Measurements from ENCODE around the gene RNF8.

RNF8 gene

DNA sequence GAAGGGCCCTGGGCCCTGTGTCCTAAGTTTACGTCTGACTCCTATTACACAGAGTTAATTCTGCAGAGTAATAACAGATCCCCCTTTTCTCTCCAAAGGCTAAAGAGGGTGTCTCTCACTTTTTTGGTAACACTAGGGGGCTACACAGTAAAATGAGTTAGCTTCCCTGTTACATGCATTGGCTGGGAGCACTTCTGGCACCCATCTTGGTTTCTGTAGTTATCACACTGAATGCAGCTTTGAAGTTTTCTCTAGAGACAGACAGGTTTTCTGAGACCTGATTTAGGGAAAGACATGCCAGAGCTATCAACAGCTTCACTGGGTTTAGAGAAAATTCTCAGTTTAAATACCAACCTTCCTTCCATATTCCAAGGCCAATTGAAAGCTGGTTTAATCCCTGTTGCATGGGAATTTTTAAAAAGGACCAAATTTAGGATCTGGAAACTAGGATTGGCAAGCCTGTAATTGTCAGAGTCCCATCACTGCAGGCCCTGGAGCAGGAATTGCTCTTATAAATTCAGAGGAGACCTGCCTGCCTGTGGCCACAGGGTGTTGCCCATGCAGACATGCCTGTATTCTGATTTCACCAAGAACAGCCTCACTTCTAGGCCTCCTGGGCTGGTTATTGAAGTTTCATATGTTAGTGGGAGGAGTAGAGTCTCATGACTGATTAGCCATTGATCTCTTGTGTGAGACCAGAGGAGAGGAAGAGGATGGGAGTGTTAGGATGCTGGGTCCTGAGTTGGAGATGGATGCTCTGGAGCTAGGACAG is 29.4 kb downstream of the RNF8 start:
- H2BK120ac ChIP-seq (ENCODE audit: low read depth, low read length) = no peak overlapping the region
- H4K8ac ChIP-seq (ENCODE audit: low read depth, low read length) = no peak overlapping the region
- no peak overlapping the region for H3K14ac ChIP-seq (ENCODE audit: low read length)
- WGBS, 2 donors (ENCODE audit: extremely low coverage in 2 of 2, insufficient read length in 2 of 2, insufficient replicate concordance in 1 of 2) = no CpG with 5 or more reads among the region's 1 CpG
- H3K4me3 ChIP-seq (ENCODE audit: low read length in 2 of 2) = no peak overlapping the region
- H2AK5ac ChIP-seq (ENCODE audit: low read depth, low read length) = no peak overlapping the region
- no peak overlapping the region for H3K18ac ChIP-seq (ENCODE audit: low read length)
- no peak overlapping the region for H3K27ac ChIP-seq (replicated peaks; ENCODE audit: low read length)
- H2BK5ac ChIP-seq (ENCODE audit: low read length) = no peak overlapping the region
- no peak overlapping the region for H2AFZ ChIP-seq (ENCODE audit: low read length)
- no peak overlapping the region for H3K4me2 ChIP-seq (ENCODE audit: insufficient read depth, low read length, poor library complexity, severe bottlenecking)
- H2BK15ac ChIP-seq (ENCODE audit: low read length) = no peak overlapping the region
- no peaks in the 10 kb centered on the region for H3K79me1 ChIP-seq (ENCODE audit: low read depth, low read length)
- DNase-seq (ENCODE audit: low spot score) = no peak
- no peak overlapping the region for H3K23ac ChIP-seq (ENCODE audit: low read depth, low read length, poor library complexity)
- no peak overlapping the region for H4K91ac ChIP-seq (ENCODE audit: low read depth, low read length, poor library complexity)
- no peaks in the 10 kb centered on the region for H3K4me1 ChIP-seq (ENCODE audit: control insufficient read depth in 2 of 2, insufficient read depth in 1 of 2, low read depth in 1 of 2, low read length in 2 of 2)
- H3K27me3 ChIP-seq (ENCODE audit: control insufficient read depth in 3 of 3, insufficient read depth in 3 of 3, low read depth in 1 of 3, low read length in 3 of 3) = no peaks in the 10 kb centered on the region
- H3K36me3 ChIP-seq (replicated peaks in 1 of 2; ENCODE audit: control insufficient read depth in 2 of 2, insufficient read depth in 2 of 2, low read length in 2 of 2) = peaks cover 21 to 79% of the 10 kb centered on the region in 2 donors
- no peak overlapping the region for H2BK12ac ChIP-seq (ENCODE audit: low read length)
- no peak overlapping the region for H3K4ac ChIP-seq (ENCODE audit: low read length)
- no peaks in the 10 kb centered on the region for H3K9me3 ChIP-seq (replicated peaks in 1 of 2; ENCODE audit: control insufficient read depth in 2 of 2, insufficient read depth in 1 of 2, low read depth in 1 of 2, low read length in 2 of 2)
- no peak overlapping the region for H3K9ac ChIP-seq (ENCODE audit: low read depth, low read length, poor library complexity)

DNA sequence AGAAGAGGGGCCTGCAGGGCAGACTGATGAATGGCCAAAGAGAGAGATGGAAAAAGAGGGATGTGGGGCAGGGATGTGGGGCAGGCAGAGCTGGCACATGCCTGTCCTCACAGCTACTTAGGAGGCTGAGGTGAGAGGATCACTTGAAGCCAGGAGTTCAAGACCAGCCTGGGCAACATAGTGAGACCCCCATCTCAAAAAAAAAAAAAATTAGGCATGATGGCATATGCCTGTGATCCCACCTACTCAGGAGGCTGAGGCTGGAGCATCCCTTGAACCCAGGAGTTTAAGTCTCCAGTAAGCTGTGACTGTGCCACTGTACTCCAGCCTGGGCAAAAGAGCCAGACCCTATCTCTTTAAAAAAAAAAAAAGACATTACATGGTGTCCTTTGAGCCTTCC is 34.8 kb downstream of the RNF8 start:
- peaks cover 23 to 86% of the 10 kb centered on the region in 2 donors for H3K36me3 ChIP-seq (replicated peaks in 1 of 2; ENCODE audit: control insufficient read depth in 2 of 2, insufficient read depth in 2 of 2, low read length in 2 of 2)
- no peaks in the 10 kb centered on the region for H3K79me1 ChIP-seq (ENCODE audit: low read depth, low read length)
- H4K8ac ChIP-seq (ENCODE audit: low read depth, low read length) = no peak overlapping the region
- no peak overlapping the region for H3K4me2 ChIP-seq (ENCODE audit: insufficient read depth, low read length, poor library complexity, severe bottlenecking)
- H3K23ac ChIP-seq (ENCODE audit: low read depth, low read length, poor library complexity) = no peak overlapping the region
- H3K14ac ChIP-seq (ENCODE audit: low read length) = no peak overlapping the region
- no peak overlapping the region for H3K18ac ChIP-seq (ENCODE audit: low read length)
- H2AFZ ChIP-seq (ENCODE audit: low read length) = no peak overlapping the region
- DNase-seq (ENCODE audit: low spot score) = no peak
- H3K9ac ChIP-seq (ENCODE audit: low read depth, low read length, poor library complexity) = no peak overlapping the region
- no peak overlapping the region for H2BK120ac ChIP-seq (ENCODE audit: low read depth, low read length)
- H2BK12ac ChIP-seq (ENCODE audit: low read length) = no peak overlapping the region
- H2BK5ac ChIP-seq (ENCODE audit: low read length) = no peak overlapping the region
- no peak overlapping the region for H3K27ac ChIP-seq (replicated peaks; ENCODE audit: low read length)
- H3K9me3 ChIP-seq (replicated peaks in 1 of 2; ENCODE audit: control insufficient read depth in 2 of 2, insufficient read depth in 1 of 2, low read depth in 1 of 2, low read length in 2 of 2) = no peaks in the 10 kb centered on the region
- no peak overlapping the region for H3K4ac ChIP-seq (ENCODE audit: low read length)
- no peak overlapping the region for H2AK5ac ChIP-seq (ENCODE audit: low read depth, low read length)
- no peak overlapping the region for H3K4me3 ChIP-seq (ENCODE audit: low read length in 2 of 2)
- no peaks in the 10 kb centered on the region for H3K4me1 ChIP-seq (ENCODE audit: control insufficient read depth in 2 of 2, insufficient read depth in 1 of 2, low read depth in 1 of 2, low read length in 2 of 2)
- H4K91ac ChIP-seq (ENCODE audit: low read depth, low read length, poor library complexity) = no peak overlapping the region
- no peak overlapping the region for H2BK15ac ChIP-seq (ENCODE audit: low read length)
- no peaks in the 10 kb centered on the region for H3K27me3 ChIP-seq (ENCODE audit: control insufficient read depth in 3 of 3, insufficient read depth in 3 of 3, low read depth in 1 of 3, low read length in 3 of 3)

DNA sequence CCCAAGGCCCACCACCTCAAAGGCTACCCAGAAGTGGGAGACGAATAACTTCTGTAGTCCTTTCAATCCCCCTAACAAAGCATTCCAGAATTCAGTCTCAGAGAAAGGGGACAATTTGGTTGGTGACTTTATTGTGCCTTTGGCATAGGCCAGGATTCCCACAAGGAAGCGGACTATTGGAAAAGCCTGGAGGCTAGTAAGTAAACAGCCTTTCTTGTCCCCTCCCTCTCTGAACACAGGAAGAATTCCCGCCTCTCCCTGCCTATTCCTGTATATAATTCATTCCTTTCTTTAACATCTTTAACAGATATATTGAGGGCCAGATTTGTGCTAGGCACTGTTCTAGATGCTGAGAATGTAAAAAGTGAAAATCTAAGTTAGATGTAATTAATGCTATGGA is 36.1 kb downstream of the RNF8 start:
- WGBS, 2 donors (ENCODE audit: extremely low coverage in 2 of 2, insufficient read length in 2 of 2, insufficient replicate concordance in 1 of 2) = no CpG with 5 or more reads among the region's 3 CpGs
- no peak overlapping the region for H3K9ac ChIP-seq (ENCODE audit: low read depth, low read length, poor library complexity)
- H2BK15ac ChIP-seq (ENCODE audit: low read length) = no peak overlapping the region
- H2BK120ac ChIP-seq (ENCODE audit: low read depth, low read length) = no peak overlapping the region
- no peaks in the 10 kb centered on the region for H3K9me3 ChIP-seq (replicated peaks in 1 of 2; ENCODE audit: control insufficient read depth in 2 of 2, insufficient read depth in 1 of 2, low read depth in 1 of 2, low read length in 2 of 2)
- H3K36me3 ChIP-seq (replicated peaks in 1 of 2; ENCODE audit: control insufficient read depth in 2 of 2, insufficient read depth in 2 of 2, low read length in 2 of 2) = peaks cover 23 to 87% of the 10 kb centered on the region in 2 donors
- no peak overlapping the region for H4K8ac ChIP-seq (ENCODE audit: low read depth, low read length)
- DNase-seq (ENCODE audit: low spot score) = no peak
- no peak overlapping the region for H3K27ac ChIP-seq (replicated peaks; ENCODE audit: low read length)
- no peaks in the 10 kb centered on the region for H3K27me3 ChIP-seq (ENCODE audit: control insufficient read depth in 3 of 3, insufficient read depth in 3 of 3, low read depth in 1 of 3, low read length in 3 of 3)
- H3K14ac ChIP-seq (ENCODE audit: low read length) = no peak overlapping the region
- H3K4me1 ChIP-seq (ENCODE audit: control insufficient read depth in 2 of 2, insufficient read depth in 1 of 2, low read depth in 1 of 2, low read length in 2 of 2) = no peaks in the 10 kb centered on the region
- H3K4ac ChIP-seq (ENCODE audit: low read length) = no peak overlapping the region
- no peak overlapping the region for H3K18ac ChIP-seq (ENCODE audit: low read length)
- H2BK5ac ChIP-seq (ENCODE audit: low read length) = no peak overlapping the region
- no peaks in the 10 kb centered on the region for H3K79me1 ChIP-seq (ENCODE audit: low read depth, low read length)
- no peak overlapping the region for H3K4me3 ChIP-seq (ENCODE audit: low read length in 2 of 2)
- H2AFZ ChIP-seq (ENCODE audit: low read length) = no peak overlapping the region
- H3K23ac ChIP-seq (ENCODE audit: low read depth, low read length, poor library complexity) = no peak overlapping the region
- no peak overlapping the region for H2BK12ac ChIP-seq (ENCODE audit: low read length)
- no peak overlapping the region for H4K91ac ChIP-seq (ENCODE audit: low read depth, low read length, poor library complexity)
- H2AK5ac ChIP-seq (ENCODE audit: low read depth, low read length) = no peak overlapping the region
- H3K4me2 ChIP-seq (ENCODE audit: insufficient read depth, low read length, poor library complexity, severe bottlenecking) = no peak overlapping the region

DNA sequence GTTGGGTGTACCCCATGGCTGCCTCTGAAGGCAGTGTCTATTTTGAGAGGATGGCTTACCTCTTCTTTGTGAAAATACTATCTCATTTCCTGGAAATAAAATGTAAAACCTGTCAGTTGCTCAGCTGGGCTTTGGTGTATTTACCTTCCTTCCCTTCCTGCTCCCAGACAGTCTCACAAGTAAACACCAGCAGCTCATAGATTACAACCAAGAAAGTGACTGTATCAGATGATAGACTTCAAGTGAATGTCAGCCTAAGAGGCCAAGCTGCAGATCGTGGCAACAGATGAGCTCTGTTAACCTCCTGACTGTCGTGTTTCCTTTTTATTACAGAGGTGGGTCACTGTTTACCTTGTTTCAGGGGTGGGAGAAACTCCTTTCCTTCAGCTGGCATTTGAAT is 37.3 kb downstream of the RNF8 start:
- H4K8ac ChIP-seq (ENCODE audit: low read depth, low read length) = no peak overlapping the region
- H3K4me3 ChIP-seq (ENCODE audit: low read length in 2 of 2) = no peak overlapping the region
- no peaks in the 10 kb centered on the region for H3K27me3 ChIP-seq (ENCODE audit: control insufficient read depth in 3 of 3, insufficient read depth in 3 of 3, low read depth in 1 of 3, low read length in 3 of 3)
- no peak for DNase-seq (ENCODE audit: low spot score)
- peaks cover 22 to 95% of the 10 kb centered on the region in 2 donors for H3K36me3 ChIP-seq (replicated peaks in 1 of 2; ENCODE audit: control insufficient read depth in 2 of 2, insufficient read depth in 2 of 2, low read length in 2 of 2)
- H4K91ac ChIP-seq (ENCODE audit: low read depth, low read length, poor library complexity) = no peak overlapping the region
- H3K9ac ChIP-seq (ENCODE audit: low read depth, low read length, poor library complexity) = no peak overlapping the region
- no peak overlapping the region for H3K14ac ChIP-seq (ENCODE audit: low read length)
- H3K4me2 ChIP-seq (ENCODE audit: insufficient read depth, low read length, poor library complexity, severe bottlenecking) = no peak overlapping the region
- H2BK5ac ChIP-seq (ENCODE audit: low read length) = no peak overlapping the region
- no peak overlapping the region for H2BK120ac ChIP-seq (ENCODE audit: low read depth, low read length)
- no peaks in the 10 kb centered on the region for H3K79me1 ChIP-seq (ENCODE audit: low read depth, low read length)
- H3K9me3 ChIP-seq (replicated peaks in 1 of 2; ENCODE audit: control insufficient read depth in 2 of 2, insufficient read depth in 1 of 2, low read depth in 1 of 2, low read length in 2 of 2) = no peaks in the 10 kb centered on the region
- H3K23ac ChIP-seq (ENCODE audit: low read depth, low read length, poor library complexity) = no peak overlapping the region
- H3K18ac ChIP-seq (ENCODE audit: low read length) = no peak overlapping the region
- H2BK12ac ChIP-seq (ENCODE audit: low read length) = no peak overlapping the region
- no peak overlapping the region for H2AK5ac ChIP-seq (ENCODE audit: low read depth, low read length)
- H3K4me1 ChIP-seq (ENCODE audit: control insufficient read depth in 2 of 2, insufficient read depth in 1 of 2, low read depth in 1 of 2, low read length in 2 of 2) = no peaks in the 10 kb centered on the region
- no peak overlapping the region for H2AFZ ChIP-seq (ENCODE audit: low read length)
- no peak overlapping the region for H2BK15ac ChIP-seq (ENCODE audit: low read length)
- no peak overlapping the region for H3K4ac ChIP-seq (ENCODE audit: low read length)
- no peak overlapping the region for H3K27ac ChIP-seq (replicated peaks; ENCODE audit: low read length)
- WGBS, 2 donors (ENCODE audit: extremely low coverage in 2 of 2, insufficient read length in 2 of 2, insufficient replicate concordance in 1 of 2) = no CpG with 5 or more reads among the region's 2 CpGs
